ENCODE measurements around the gene CIDEB. TPM values are rescaled to one million over a fixed set of nuclear protein-coding genes. Genes with fewer than 3 reads are reported as not detected.

Gene CIDEB
- total and polyA plus RNA-seq, 2 of the 13 experiments (the other 11 are each of a cell fraction or from before 2014, with no cell fraction given), result 35.8 to 110 TPM

DNA sequence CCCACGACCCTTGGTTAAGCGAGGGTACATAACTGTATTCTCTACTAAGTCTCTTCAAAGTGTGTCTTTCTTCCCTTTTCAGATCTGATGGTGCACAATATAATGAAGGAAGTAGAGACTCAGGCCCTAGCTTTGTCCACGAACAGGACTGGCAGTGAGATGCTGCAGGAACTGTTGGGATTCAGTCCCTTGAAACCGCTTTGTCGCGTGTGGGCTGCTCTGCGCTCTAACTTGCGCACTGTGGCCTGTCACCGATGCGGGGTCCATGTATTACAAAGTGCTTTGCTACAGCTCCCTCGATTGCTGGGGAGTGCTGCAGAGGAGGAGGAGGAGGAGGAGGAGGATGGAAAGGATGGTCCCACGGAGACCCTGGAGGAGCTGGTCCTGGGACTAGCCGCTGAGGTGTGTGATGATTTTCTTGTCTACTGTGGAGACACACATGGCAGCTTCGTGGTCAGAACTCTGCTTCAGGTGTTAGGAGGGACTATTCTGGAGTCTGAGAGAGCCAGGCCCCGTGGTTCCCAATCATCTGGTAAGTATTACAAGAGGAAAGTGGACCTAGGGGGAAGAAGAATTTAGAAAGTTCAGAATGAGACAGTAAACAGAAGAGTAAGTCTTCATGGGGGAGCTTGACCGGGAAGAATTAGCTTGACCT, 7.3 kb downstream of the CIDEB start (continued):
- TF ChIP-seq, protein P1, sequence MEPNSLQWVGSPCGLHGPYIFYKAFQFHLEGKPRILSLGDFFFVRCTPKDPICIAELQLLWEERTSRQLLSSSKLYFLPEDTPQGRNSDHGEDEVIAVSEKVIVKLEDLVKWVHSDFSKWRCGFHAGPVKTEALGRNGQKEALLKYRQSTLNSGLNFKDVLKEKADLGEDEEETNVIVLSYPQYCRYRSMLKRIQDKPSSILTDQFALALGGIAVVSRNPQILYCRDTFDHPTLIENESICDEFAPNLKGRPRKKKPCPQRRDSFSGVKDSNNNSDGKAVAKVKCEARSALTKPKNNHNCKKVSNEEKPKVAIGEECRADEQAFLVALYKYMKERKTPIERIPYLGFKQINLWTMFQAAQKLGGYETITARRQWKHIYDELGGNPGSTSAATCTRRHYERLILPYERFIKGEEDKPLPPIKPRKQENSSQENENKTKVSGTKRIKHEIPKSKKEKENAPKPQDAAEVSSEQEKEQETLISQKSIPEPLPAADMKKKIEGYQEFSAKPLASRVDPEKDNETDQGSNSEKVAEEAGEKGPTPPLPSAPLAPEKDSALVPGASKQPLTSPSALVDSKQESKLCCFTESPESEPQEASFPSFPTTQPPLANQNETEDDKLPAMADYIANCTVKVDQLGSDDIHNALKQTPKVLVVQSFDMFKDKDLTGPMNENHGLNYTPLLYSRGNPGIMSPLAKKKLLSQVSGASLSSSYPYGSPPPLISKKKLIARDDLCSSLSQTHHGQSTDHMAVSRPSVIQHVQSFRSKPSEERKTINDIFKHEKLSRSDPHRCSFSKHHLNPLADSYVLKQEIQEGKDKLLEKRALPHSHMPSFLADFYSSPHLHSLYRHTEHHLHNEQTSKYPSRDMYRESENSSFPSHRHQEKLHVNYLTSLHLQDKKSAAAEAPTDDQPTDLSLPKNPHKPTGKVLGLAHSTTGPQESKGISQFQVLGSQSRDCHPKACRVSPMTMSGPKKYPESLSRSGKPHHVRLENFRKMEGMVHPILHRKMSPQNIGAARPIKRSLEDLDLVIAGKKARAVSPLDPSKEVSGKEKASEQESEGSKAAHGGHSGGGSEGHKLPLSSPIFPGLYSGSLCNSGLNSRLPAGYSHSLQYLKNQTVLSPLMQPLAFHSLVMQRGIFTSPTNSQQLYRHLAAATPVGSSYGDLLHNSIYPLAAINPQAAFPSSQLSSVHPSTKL (CRISPR knock-in tag; IDR thresholded peaks at IDR 0.05), result no peak
- TF ChIP-seq CHD4 (IDR thresholded peaks at IDR 0.05; ENCODE audit: borderline replicate concordance, low read length) (no peak), FOXM1 (CRISPR knock-in tag; IDR thresholded peaks at IDR 0.05) (no peak), ZNF850 (CRISPR knock-in tag; conservative IDR thresholded peaks at IDR 0.05) (no peak), SP1 (IDR thresholded peaks at IDR 0.05) (no peak), SP1 (CRISPR knock-in tag; IDR thresholded peaks at IDR 0.05) (no peak), ZNF761 (CRISPR knock-in tag; conservative IDR thresholded peaks at IDR 0.05) (no peak), TSC22D2 (CRISPR knock-in tag; IDR thresholded peaks at IDR 0.05; ENCODE audit: borderline replicate concordance) (no peak), ZNF740 (CRISPR knock-in tag; IDR thresholded peaks at IDR 0.05) (no peak), ZFYVE20 (CRISPR knock-in tag; IDR thresholded peaks at IDR 0.05; ENCODE audit: borderline replicate concordance, low read depth) (no peak), TEAD3 (CRISPR knock-in tag; optimal IDR thresholded peaks at IDR 0.05; ENCODE audit: borderline replicate concordance) (peak; percentile 21), RFX5 (IDR thresholded peaks at IDR 0.05; ENCODE audit: low read depth, low read length) (no peak), SIX1 (CRISPR knock-in tag; IDR thresholded peaks at IDR 0.05; ENCODE audit: borderline replicate concordance) (no peak), IKZF1 (IDR thresholded peaks at IDR 0.05) (no peak), ADNP (CRISPR knock-in tag; IDR thresholded peaks at IDR 0.05) (no peak), ZNF615 (CRISPR knock-in tag; IDR thresholded peaks at IDR 0.05; ENCODE audit: borderline replicate concordance) (peak; percentile 58; the same call in 1 of the 2 replicates), ZSCAN30 (CRISPR knock-in tag; IDR thresholded peaks at IDR 0.05) (no peak), YY1 (IDR thresholded peaks at IDR 0.05; ENCODE audit: insufficient read depth, insufficient replicate concordance, low read depth, low read length) (no peak), CENPBD1 (CRISPR knock-in tag; IDR thresholded peaks at IDR 0.05; ENCODE audit: borderline replicate concordance, low read depth) (no peak), SIN3A (IDR thresholded peaks at IDR 0.05; ENCODE audit: borderline replicate concordance, low read depth, low read length) (peak; percentile 27; the same call in 1 of the 2 replicates), ZNF747 (CRISPR knock-in tag; IDR thresholded peaks at IDR 0.05; ENCODE audit: borderline replicate concordance) (no peak), SALL1 (CRISPR knock-in tag; IDR thresholded peaks at IDR 0.05) (no peak), NFE2 (CRISPR knock-in tag; IDR thresholded peaks at IDR 0.05) (no peak)
- TF ChIP-seq, protein P2, sequence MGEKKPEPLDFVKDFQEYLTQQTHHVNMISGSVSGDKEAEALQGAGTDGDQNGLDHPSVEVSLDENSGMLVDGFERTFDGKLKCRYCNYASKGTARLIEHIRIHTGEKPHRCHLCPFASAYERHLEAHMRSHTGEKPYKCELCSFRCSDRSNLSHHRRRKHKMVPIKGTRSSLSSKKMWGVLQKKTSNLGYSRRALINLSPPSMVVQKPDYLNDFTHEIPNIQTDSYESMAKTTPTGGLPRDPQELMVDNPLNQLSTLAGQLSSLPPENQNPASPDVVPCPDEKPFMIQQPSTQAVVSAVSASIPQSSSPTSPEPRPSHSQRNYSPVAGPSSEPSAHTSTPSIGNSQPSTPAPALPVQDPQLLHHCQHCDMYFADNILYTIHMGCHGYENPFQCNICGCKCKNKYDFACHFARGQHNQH (CRISPR knock-in tag; IDR thresholded peaks at IDR 0.05), result no peak

All from HepG2 (cell line).